CD14-positive monocyte (primary cell): ENCODE results near the gene UGT1A1. TPM values are rescaled to one million over a fixed set of nuclear protein-coding genes. Genes with fewer than 3 reads are reported as not detected.

ENCODE experiments used
- DNase-seq, 3 donors: peaks; one replicate each; pipeline ENCODE4 v3.0.0-alpha.2; 2011 to 2022
- H2AFZ ChIP-seq: 2 replicates; pipeline ENCODE4 v1.6.0; 2012; ENCODE audit warnings: mild to moderate bottlenecking, low read depth, low read length, inconsistent platforms; ENCODE audit not compliant: insufficient read depth, poor library complexity, severe bottlenecking
- H3K27ac ChIP-seq, 2 donors: 1 replicate in 1 of 2; 2 replicates in 1 of 2; pipeline ENCODE4 v1.5.1; 2012 to 2013; ENCODE audit warnings: low read length in 2 of 2, control low read depth in 1 of 2, inconsistent platforms in 1 of 2, low read depth in 1 of 2, mild to moderate bottlenecking in 1 of 2
- H3K27me3 ChIP-seq, 2 donors: one replicate each; pipeline versions ENCODE4 v1.6.0 to v1.6.1; 2011 to 2013; ENCODE audit warnings: low read length in 2 of 2; ENCODE audit not compliant: control insufficient read depth in 2 of 2, insufficient read depth in 2 of 2
- H3K36me3 ChIP-seq, 2 donors: replicated peaks in 1 of 2; 1 replicate in 1 of 2; 2 replicates in 1 of 2; pipeline versions ENCODE4 v1.5.1 to v1.6.1; 2012 to 2013; ENCODE audit warnings: low read length in 2 of 2, control low read depth in 1 of 2, inconsistent platforms in 1 of 2, mild to moderate bottlenecking in 1 of 2; ENCODE audit not compliant: insufficient read depth in 2 of 2, control insufficient read depth in 1 of 2
- H3K4me1 ChIP-seq, 2 donors: 1 replicate in 1 of 2; 2 replicates in 1 of 2; pipeline versions ENCODE4 v1.5.1 to v1.6.1; 2012 to 2013; ENCODE audit warnings: low read length in 2 of 2, control low read depth in 1 of 2, inconsistent platforms in 1 of 2, mild to moderate bottlenecking in 1 of 2, moderate library complexity in 1 of 2; ENCODE audit not compliant: insufficient read depth in 2 of 2, control insufficient read depth in 1 of 2
- H3K4me2 ChIP-seq: replicated peaks from 2 replicates; pipeline ENCODE3; 2012; ENCODE audit warnings: low read length, moderate library complexity, mild to moderate bottlenecking; ENCODE audit not compliant: poor library complexity, severe bottlenecking; ENCODE audit errors: extremely low read depth
- H3K4me3 ChIP-seq, 3 experiments: fragments of 200-600 bp in 1 of 3; sonication (generic) in 1 of 3; replicated peaks in 1 of 3; 1 replicate in 2 of 3; 2 replicates in 1 of 3; pipeline ENCODE4 v1.5.1; 2011 to 2013; ENCODE audit warnings: low read length in 3 of 3, mild to moderate bottlenecking in 3 of 3, control low read depth in 2 of 3, low read depth in 2 of 3, inconsistent platforms in 1 of 3, moderate library complexity in 1 of 3
- H3K79me2 ChIP-seq: 2 replicates; pipeline ENCODE4 v1.6.0; 2012; ENCODE audit warnings: mild to moderate bottlenecking, control low read depth, inconsistent platforms, low read length, moderate library complexity; ENCODE audit not compliant: insufficient read depth
- H3K9ac ChIP-seq: 2 replicates; pipeline ENCODE4 v1.6.0; 2017; ENCODE audit warnings: low read length, mild to moderate bottlenecking; ENCODE audit not compliant: insufficient read depth, poor library complexity, severe bottlenecking
- H3K9me3 ChIP-seq, 2 donors: replicated peaks in 1 of 2; 1 replicate in 1 of 2; 2 replicates in 1 of 2; pipeline versions ENCODE4 v1.5.1 to v1.6.1; 2012 to 2013; ENCODE audit warnings: low read length in 2 of 2, control low read depth in 1 of 2; ENCODE audit not compliant: control insufficient read depth in 1 of 2, insufficient read depth in 1 of 2
- H4K20me1 ChIP-seq: 2 replicates; pipeline ENCODE4 v1.6.0; 2012; ENCODE audit warnings: mild to moderate bottlenecking, low read length, control low read depth, moderate library complexity; ENCODE audit not compliant: insufficient read depth
- H3K27ac Mint-ChIP-seq, 7 donors: one replicate each; pipeline ENCODE4 v1.8.0; 2020; ENCODE audit warnings: mild to moderate bottlenecking in 7 of 7, mixed read lengths in 7 of 7, moderate library complexity in 6 of 7, inconsistent platforms in 2 of 7
- H3K27me3 Mint-ChIP-seq, 3 donors: one replicate each; pipeline ENCODE4 v1.8.0; 2021 to 2022; ENCODE audit warnings: low read depth in 3 of 3, mild to moderate bottlenecking in 3 of 3, mixed read lengths in 3 of 3, moderate library complexity in 3 of 3, inconsistent platforms in 1 of 3
- H3K36me3 Mint-ChIP-seq, 2 donors: one replicate each; pipeline ENCODE4 v1.8.0; 2020; ENCODE audit warnings: mixed read lengths in 2 of 2, inconsistent platforms in 1 of 2, mild to moderate bottlenecking in 1 of 2
- H3K4me1 Mint-ChIP-seq: one replicate; pipeline ENCODE4 v1.8.0; 2020; ENCODE audit warnings: mild to moderate bottlenecking, mixed read lengths
- H3K4me3 Mint-ChIP-seq, 2 donors: one replicate each; pipeline ENCODE4 v1.8.0; 2020; ENCODE audit warnings: mild to moderate bottlenecking in 2 of 2, mixed read lengths in 2 of 2, moderate library complexity in 1 of 2
- H3K9me3 Mint-ChIP-seq, 7 donors: one replicate each; pipeline ENCODE4 v1.8.0; 2020 to 2022; ENCODE audit warnings: mixed read lengths in 7 of 7, mild to moderate bottlenecking in 6 of 7, moderate library complexity in 6 of 7, inconsistent platforms in 2 of 7
- CTCF ChIP-seq: fragments of 200-600 bp; IDR thresholded peaks from one replicate; pipeline ENCODE4 v1.8.0; 2022; ENCODE audit warnings: antibody characterized with exemption, mild to moderate bottlenecking
- WGBS: methylation state at CpG from one replicate; pipeline ENCODE4 v1.1.5; 2013; ENCODE audit warnings: missing lambda C conversion rate; ENCODE audit not compliant: insufficient coverage; 5-methylcytosine and 5-hydroxymethylcytosine counted together
- intact Hi-C, 2 donors: fragments of 100-400 bp; cut with micrococcal nuclease; formaldehyde crosslinking; loops; one replicate each; pipeline versions ENCODE4 v1.15.0 to v1.15.1; 2023
- polyA plus RNA-seq, 3 donors: library from polyadenylated mRNA; depleted of rRNA in 1 of 3; unstranded in 2 of 3; stranded (reverse) in 1 of 3; fragments of 300-500 nt in 2 of 3; fragments of >200 nt in 1 of 3; fragmentation: Illumina TruSeq in 2 of 3; gene quantifications; 1 replicate in 2 of 3; 2 replicates in 1 of 3; pipeline ENCODE4 v1.2.3, GENCODE V29; 2012 to 2021

UGT1A1 gene
- polyA plus RNA-seq, 3 donors = not detected

- intact Hi-C loops = no loop called here
- Histone ChIP-seq H3K9me3 (no peaks in the 10 kb centered on the region), H3K79me2 (no peaks in the 10 kb centered on the region), H3K27me3 (no peaks in the 10 kb centered on the region), H3K36me3 (no peaks in the 10 kb centered on the region), H3K4me3 (no peak overlapping the region), H3K4me1 (peaks cover 4 to 8% of the 10 kb centered on the region in 2 donors), H2AFZ (no peak overlapping the region), H4K20me1 (no peaks in the 10 kb centered on the region), H3K27ac (no peak overlapping the region), H3K9ac (no peak overlapping the region), H3K4me2 (no peak overlapping the region)
- no peak for DNase-seq
- H3K4me1 Mint-ChIP-seq = peaks cover 7% of the 10 kb centered on the region
- peaks cover 0 to 7% (median 2%) of the 10 kb centered on the region in 3 donors for H3K27me3 Mint-ChIP-seq
- no peak overlapping the region for H3K27ac Mint-ChIP-seq
- no peak overlapping the region for H3K4me3 Mint-ChIP-seq
- H3K9me3 Mint-ChIP-seq = no peaks in the 10 kb centered on the region
- TF ChIP-seq CTCF = no peak
- 66% methylated on average over 3 of the region's 6 CpGs for WGBS
- H3K36me3 Mint-ChIP-seq = no peaks in the 10 kb centered on the region
These were observed 60.7 kb downstream of the UGT1A1 start for GRCh38 chr2:233820774-233821105.

- H4K20me1 ChIP-seq = no peaks in the 10 kb centered on the region
- H2AFZ ChIP-seq = no peak overlapping the region
- WGBS = 83% methylated on average over 1 of the region's 3 CpGs
- H3K27ac Mint-ChIP-seq = no peak overlapping the region
- H3K79me2 ChIP-seq = no peaks in the 10 kb centered on the region
- H3K9ac ChIP-seq = no peak overlapping the region
- H3K4me3 Mint-ChIP-seq = no peak overlapping the region
- no peaks in the 10 kb centered on the region for H3K36me3 ChIP-seq
- no peak for DNase-seq
- H3K27ac ChIP-seq = no peak overlapping the region
- H3K4me1 ChIP-seq = peaks cover 4 to 8% of the 10 kb centered on the region in 2 donors
- peaks cover 7% of the 10 kb centered on the region for H3K4me1 Mint-ChIP-seq
- H3K27me3 ChIP-seq = no peaks in the 10 kb centered on the region
- no peak overlapping the region for H3K4me3 ChIP-seq
- intact Hi-C loops = no loop called here
- H3K9me3 ChIP-seq = no peaks in the 10 kb centered on the region
- peaks cover 2 to 6% (median 2%) of the 10 kb centered on the region in 3 donors for H3K27me3 Mint-ChIP-seq
- no peaks in the 10 kb centered on the region for H3K36me3 Mint-ChIP-seq
- H3K9me3 Mint-ChIP-seq = peaks cover 0 to 3% (median 0%) of the 10 kb centered on the region in 7 donors
- no peak for TF ChIP-seq CTCF
- no peak overlapping the region for H3K4me2 ChIP-seq
These were observed 61.1 kb downstream of the UGT1A1 start for GRCh38 chr2:233821196-233821595.
